GM12865 (cell line): ENCODE measurements around the gene DNAJC27.

ENCODE experiments used
- DNase-seq: peaks from one replicate; pipeline ENCODE4 v3.0.0; 2010; ENCODE audit warnings: low read depth
- H3K4me3 ChIP-seq: 2 replicates; pipeline ENCODE4 v1.5.1; 2011; ENCODE audit warnings: mild to moderate bottlenecking, low read depth, low read length, control low read depth
- TF ChIP-seq, protein P1 (sequence below): IDR thresholded peaks from 2 replicates; pipeline ENCODE4 v1.5.1; 2011; ENCODE audit warnings: low read length, control low read depth, low read depth, inconsistent platforms; ENCODE audit not compliant: insufficient read depth; ENCODE audit errors: missing control alignments

The DNAJC27 gene

GRCh38 chr2:24943427-24944053 is 28.2 kb downstream of the DNAJC27 start:
- TF ChIP-seq, protein P1, sequence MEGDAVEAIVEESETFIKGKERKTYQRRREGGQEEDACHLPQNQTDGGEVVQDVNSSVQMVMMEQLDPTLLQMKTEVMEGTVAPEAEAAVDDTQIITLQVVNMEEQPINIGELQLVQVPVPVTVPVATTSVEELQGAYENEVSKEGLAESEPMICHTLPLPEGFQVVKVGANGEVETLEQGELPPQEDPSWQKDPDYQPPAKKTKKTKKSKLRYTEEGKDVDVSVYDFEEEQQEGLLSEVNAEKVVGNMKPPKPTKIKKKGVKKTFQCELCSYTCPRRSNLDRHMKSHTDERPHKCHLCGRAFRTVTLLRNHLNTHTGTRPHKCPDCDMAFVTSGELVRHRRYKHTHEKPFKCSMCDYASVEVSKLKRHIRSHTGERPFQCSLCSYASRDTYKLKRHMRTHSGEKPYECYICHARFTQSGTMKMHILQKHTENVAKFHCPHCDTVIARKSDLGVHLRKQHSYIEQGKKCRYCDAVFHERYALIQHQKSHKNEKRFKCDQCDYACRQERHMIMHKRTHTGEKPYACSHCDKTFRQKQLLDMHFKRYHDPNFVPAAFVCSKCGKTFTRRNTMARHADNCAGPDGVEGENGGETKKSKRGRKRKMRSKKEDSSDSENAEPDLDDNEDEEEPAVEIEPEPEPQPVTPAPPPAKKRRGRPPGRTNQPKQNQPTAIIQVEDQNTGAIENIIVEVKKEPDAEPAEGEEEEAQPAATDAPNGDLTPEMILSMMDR, result no peak
- H3K4me3 ChIP-seq, result no peak overlapping the region
- DNase-seq, result no peak

DNA sequence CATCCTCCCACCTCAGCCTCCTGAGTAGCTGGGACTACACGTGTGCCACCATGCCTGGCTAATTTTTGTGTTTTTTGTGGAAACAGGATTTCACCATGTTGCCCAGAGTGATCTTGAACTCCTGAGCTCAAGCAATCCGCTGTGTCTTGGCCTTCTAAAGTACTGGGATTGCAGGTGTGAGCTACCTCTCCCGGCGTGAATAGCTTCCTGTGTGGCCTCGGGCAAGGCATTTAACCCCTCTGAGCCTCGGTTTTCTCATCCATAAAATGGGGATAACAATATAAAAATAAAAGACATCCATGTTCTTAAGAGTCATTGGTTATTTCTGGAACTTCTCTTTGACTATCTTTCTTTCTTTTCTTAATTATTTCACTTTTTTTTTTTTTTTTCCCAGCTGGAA is 32.4 kb downstream of the DNAJC27 start:
- no peak for DNase-seq
- H3K4me3 ChIP-seq, result no peak overlapping the region
- TF ChIP-seq, protein P1, result no peak

DNA sequence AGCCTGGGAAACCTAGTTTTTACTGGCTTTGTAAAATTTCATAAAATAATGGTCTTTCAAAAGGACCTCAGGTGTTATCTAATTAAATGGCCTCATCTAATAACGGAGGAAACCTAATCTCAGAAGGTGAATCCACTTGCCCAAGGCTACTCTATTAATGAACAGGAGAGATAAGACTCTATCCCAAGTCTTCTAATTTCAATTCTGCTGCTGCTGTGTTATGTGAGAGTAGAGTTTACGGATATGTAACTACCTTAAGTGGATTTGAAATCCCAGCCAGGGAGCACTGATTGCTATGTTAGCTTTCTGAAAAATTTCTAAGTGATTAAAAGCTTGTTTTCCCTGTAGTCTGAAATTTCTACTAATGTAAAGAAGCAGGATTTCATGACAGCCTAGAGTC is 34.5 kb downstream of the DNAJC27 start:
- no peak for DNase-seq
- TF ChIP-seq, protein P1, result no peak
- no peak overlapping the region for H3K4me3 ChIP-seq

DNA sequence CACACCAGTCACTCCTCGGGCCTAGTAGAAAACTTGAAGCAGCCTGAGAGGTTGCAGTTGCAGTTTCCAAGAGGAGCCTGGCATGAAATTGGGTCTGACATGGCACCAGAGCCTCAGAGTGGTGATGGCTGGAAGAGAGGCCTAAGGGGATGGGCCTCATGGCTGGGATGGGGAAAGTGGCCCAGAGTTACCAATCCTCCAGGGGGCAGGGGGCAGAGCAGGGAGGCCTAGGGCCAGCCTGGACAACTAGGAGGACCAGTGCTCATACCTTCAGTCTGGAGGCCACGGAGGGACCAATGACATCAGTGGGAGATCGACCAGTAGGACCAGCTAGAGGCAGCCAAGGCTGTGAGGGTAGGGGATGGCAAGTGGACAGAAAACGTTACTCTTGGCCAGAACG is 36.6 kb downstream of the DNAJC27 start:
- DNase-seq, result no peak
- H3K4me3 ChIP-seq, result no peak overlapping the region
- TF ChIP-seq, protein P1, result no peak

DNA sequence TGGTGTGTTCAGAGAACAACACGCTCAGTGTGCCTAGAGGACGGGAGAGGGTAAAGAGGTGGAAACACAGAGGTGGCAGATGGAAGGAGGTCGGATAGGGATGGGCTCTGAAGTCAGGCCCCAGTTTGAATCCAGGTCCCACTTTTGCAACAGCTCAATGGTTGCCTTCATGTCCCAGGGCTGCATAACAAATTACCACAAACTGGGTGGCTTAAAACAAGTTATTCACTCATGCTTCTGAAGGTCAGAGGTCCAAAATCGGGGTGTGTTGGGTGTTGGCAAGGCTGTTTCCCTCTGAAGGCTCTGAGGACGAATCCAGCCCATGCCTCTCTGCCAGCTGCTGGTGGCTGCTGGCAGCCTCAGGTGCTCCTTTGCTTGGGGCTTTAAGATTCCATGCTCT is 39.0 kb downstream of the DNAJC27 start:
- TF ChIP-seq, protein P1, result no peak
- no peak for DNase-seq
- no peak overlapping the region for H3K4me3 ChIP-seq

DNA sequence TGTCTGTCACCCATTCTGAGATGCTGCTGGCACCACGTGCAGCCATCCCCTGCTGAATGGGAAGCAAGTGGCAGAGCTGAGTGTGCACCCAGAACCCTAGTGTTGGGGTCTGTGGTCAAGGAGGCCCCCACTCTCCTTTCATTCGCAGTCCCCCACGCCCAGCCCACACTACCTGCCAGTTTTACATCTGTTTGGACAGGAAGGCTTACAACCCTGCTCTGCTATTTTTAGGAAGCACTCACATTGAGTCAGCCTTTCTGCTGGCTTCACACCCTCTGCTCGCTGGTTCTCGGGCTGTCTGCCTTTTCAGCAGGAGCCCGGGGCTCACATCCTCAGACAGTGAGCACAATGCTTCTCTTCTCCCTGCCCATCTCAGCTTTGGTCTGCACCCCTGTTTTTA is 41.0 kb downstream of the DNAJC27 start:
- TF ChIP-seq, protein P1, result no peak
- H3K4me3 ChIP-seq, result no peak overlapping the region
- DNase-seq, result peak; percentile 72

DNA sequence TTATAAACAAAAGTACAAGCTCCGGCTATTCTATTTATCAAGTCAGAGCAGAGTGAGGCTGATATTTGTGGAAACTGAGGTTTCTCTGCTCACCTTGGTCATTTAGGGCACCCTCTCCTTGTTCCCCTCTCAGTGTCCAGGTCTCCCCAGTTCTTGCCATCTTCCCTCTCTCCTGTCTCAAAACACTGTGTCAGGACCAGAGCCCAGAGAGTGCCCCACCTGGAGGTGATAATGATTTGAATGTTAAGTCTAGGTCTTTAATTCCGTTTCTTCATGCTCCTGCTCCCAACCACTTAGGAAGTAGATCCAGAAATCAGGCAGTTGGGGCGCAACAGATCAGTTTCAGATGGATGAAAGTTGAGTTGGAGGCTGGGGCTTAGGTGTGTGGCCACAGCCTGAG is 42.5 kb downstream of the DNAJC27 start:
- TF ChIP-seq, protein P1, result no peak
- DNase-seq, result no peak
- no peak overlapping the region for H3K4me3 ChIP-seq
